Urothelium cell line (cell line): ENCODE measurements around the gene POLD2.
A peak's percentile ranks its signal among the peaks of the same experiment; 100 is the strongest.

Experiments
- DNase-seq: peaks from one replicate; pipeline ENCODE4 v3.0.0; 2011; ENCODE audit warnings: low spot score, mixed read lengths
- FAIRE-seq: peaks from 2 replicates; lab custom pipeline; 2011; peaks lifted over from hg19 to GRCh38; lab: Jason Lieb, UNC

Gene POLD2

GRCh38 chr7:44084701-44085100 lies 38.6 kb downstream of the POLD2 start:
- DNase-seq (no peak), FAIRE-seq (no peak)

GRCh38 chr7:44083796-44084195 lies 39.6 kb downstream of the POLD2 start:
- no peak for DNase-seq
- no peak for FAIRE-seq

GRCh38 chr7:44082541-44083207 lies 40.7 kb downstream of the POLD2 start:
- DNase-seq = peak; percentile 100
- FAIRE-seq = peak; percentile 90

- no peak for FAIRE-seq
- no peak for DNase-seq
Measured at GRCh38 chr7:44081266-44081748, 42.0 kb downstream of the POLD2 start.

- no peak for FAIRE-seq
- DNase-seq = no peak
Measured at GRCh38 chr7:44080686-44081265, 42.6 kb downstream of the POLD2 start.

GRCh38 chr7:44080118-44080517 lies 43.2 kb downstream of the POLD2 start:
- no peak for DNase-seq
- FAIRE-seq = no peak

GRCh38 chr7:44079331-44080021 lies 43.9 kb downstream of the POLD2 start:
- no peak for DNase-seq
- FAIRE-seq = no peak

GRCh38 chr7:44078521-44078920 lies 44.8 kb downstream of the POLD2 start:
- FAIRE-seq = peak; percentile 85
- no peak for DNase-seq

GRCh38 chr7:44077681-44078091 lies 45.7 kb downstream of the POLD2 start:
- DNase-seq (no peak), FAIRE-seq (peak; percentile 61)

- DNase-seq (no peak), FAIRE-seq (no peak)
Measured at GRCh38 chr7:44077061-44077460, 46.3 kb downstream of the POLD2 start.

GRCh38 chr7:44076101-44076895 lies 47.0 kb downstream of the POLD2 start:
- no peak for FAIRE-seq
- DNase-seq = no peak

GRCh38 chr7:44075296-44076075 lies 47.9 kb downstream of the POLD2 start:
- no peak for DNase-seq
- no peak for FAIRE-seq

GRCh38 chr7:44074349-44074695 lies 49.0 kb downstream of the POLD2 start:
- no peak for FAIRE-seq
- DNase-seq = no peak

GRCh38 chr7:44073664-44074348 lies 49.5 kb downstream of the POLD2 start:
- DNase-seq = no peak
- peak; percentile 46 for FAIRE-seq

GRCh38 chr7:44072364-44073231 lies 50.8 kb downstream of the POLD2 start:
- peak; percentile 87 for FAIRE-seq
- peak; percentile 86 for DNase-seq

- DNase-seq (no peak), FAIRE-seq (peak; percentile 70)
Measured at GRCh38 chr7:44071726-44072363, 51.5 kb downstream of the POLD2 start.

- DNase-seq (no peak), FAIRE-seq (no peak)
Measured at GRCh38 chr7:44068054-44068453, 55.3 kb downstream of the POLD2 start.
